Upper lobe of left lung (tissue), 4 donors: ENCODE data around the gene LMO1.

Experiments used
- EP300 ChIP-seq, 4 donors: sonication (generic); formaldehyde crosslinking; IDR thresholded peaks; one replicate each; pipeline ENCODE4 v1.5.1; 2017; ENCODE audit warnings: antibody characterized with exemption in 4 of 4, control low read depth in 2 of 4
- POLR2A ChIP-seq, 4 donors: fragments of 450-650 bp; IDR thresholded peaks; one replicate each; pipeline ENCODE4 v1.5.1; 2016 to 2017; ENCODE audit warnings: antibody characterized with exemption in 4 of 4, mild to moderate bottlenecking in 2 of 4
- TF ChIP-seq, protein P1 (sequence below), 6 experiments: fragments of 450-650 bp in 4 of 6; fragments of 200-600 bp in 2 of 6; sonication (generic) in 2 of 6; IDR thresholded peaks; one replicate each; pipeline ENCODE4 v1.5.1; 2016 to 2019; ENCODE audit warnings: antibody characterized with exemption in 6 of 6

DNA sequence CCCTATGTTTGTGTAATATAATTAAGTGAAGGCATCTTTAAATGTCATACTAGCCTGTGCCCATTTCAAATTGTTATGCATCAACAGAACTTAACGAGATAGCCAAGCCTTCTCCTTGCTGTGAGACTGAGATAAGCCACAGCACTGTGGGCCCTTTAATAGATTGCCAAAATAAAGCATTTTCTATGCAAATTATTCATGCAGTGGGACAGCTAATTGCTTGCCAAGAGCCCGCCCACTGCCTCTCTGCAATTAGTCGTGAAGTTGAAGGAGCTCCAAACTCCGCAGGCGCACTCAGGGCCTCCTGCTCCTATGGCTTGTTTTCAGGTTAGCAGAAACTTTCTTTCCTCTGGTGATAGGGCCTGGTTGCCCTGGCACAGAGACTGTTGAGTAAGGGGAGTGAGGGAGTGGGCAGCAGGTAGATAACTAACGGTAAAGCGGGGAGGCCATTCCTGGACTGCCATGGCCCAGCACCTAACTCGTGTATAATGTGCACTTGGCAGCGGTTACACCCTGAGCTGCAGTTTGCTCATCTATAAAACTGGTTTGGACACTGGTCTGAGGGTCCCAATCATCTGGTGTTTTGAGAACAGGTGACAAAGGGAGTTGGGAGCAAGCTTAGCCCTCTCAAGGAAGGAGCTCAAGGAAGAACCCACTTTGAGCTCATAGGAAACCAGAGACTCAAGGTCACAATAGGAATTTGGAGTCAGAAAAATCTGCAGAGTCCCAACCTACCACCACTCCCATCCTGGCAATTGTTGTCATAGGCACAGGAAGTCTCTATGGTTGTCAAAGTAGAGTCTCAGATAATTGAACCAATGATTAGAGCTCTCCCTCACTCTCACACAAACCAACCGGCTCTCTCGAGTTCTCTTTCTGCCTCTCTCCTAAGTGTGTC lies 60.9 kb downstream of the LMO1 start:
- TF ChIP-seq, protein P1, sequence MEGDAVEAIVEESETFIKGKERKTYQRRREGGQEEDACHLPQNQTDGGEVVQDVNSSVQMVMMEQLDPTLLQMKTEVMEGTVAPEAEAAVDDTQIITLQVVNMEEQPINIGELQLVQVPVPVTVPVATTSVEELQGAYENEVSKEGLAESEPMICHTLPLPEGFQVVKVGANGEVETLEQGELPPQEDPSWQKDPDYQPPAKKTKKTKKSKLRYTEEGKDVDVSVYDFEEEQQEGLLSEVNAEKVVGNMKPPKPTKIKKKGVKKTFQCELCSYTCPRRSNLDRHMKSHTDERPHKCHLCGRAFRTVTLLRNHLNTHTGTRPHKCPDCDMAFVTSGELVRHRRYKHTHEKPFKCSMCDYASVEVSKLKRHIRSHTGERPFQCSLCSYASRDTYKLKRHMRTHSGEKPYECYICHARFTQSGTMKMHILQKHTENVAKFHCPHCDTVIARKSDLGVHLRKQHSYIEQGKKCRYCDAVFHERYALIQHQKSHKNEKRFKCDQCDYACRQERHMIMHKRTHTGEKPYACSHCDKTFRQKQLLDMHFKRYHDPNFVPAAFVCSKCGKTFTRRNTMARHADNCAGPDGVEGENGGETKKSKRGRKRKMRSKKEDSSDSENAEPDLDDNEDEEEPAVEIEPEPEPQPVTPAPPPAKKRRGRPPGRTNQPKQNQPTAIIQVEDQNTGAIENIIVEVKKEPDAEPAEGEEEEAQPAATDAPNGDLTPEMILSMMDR (IDR thresholded peaks at IDR 0.05): no peak
- TF ChIP-seq EP300 (IDR thresholded peaks at IDR 0.05) (no peak), POLR2A (IDR thresholded peaks at IDR 0.05) (no peak)
